GM12878 (cell line): ENCODE data around the gene CAMTA1.

Experiments
- IKZF1 ChIP-seq: fragments of 450-650 bp; conservative IDR thresholded peaks from 2 replicates; pipeline ENCODE4 v1.6.1; 2017; ENCODE audit warnings: antibody characterized with exemption, mild to moderate bottlenecking
- POLR2A ChIP-seq: IDR thresholded peaks from 2 replicates; pipeline ENCODE4 v1.6.1; 2011; ENCODE audit warnings: low read depth, mild to moderate bottlenecking, low read length
- YBX1 ChIP-seq: fragments of 450-650 bp; IDR thresholded peaks from 2 replicates; pipeline ENCODE4 v1.6.1; 2016; ENCODE audit warnings: antibody characterized with exemption

DNA sequence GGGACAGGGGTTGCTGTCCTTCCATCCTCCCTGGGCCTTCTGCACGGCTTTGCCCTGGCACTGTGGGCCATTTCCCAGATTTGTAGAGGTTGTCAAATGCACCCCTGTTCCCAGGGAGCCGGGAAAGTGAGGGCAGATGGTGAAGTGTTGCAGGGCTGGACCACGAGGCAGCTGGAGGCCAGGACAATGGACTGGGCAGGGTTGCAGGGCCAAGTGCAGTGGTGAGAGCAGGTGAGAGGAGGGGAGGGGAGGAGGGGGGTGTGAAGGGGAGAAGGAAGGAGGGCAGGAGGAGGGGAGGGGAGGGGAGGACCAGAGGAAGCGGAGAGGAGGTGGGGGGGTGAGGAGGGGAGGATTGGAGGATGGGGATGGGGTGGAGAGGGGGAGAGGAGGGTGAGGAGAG lies 443.9 kb downstream of the CAMTA1 start:
- no peak for TF ChIP-seq POLR2A
- no peak for TF ChIP-seq YBX1
- TF ChIP-seq IKZF1, result no peak
